GM19099 (cell line): Measurements from ENCODE around the gene SAFB2.

Experiments used
- POLR2A ChIP-seq: IDR thresholded peaks from 3 replicates; pipeline ENCODE4 v1.6.1; 2011; ENCODE audit warnings: low read depth; ENCODE audit not compliant: insufficient read length; ENCODE audit errors: extremely low read depth

The SAFB2 gene

GRCh38 chr19:5622465-5623396, at the start of gene SAFB2, which contains the start of gene SAFB:
SAFB2 (minus strand) TSS chr19:5622776; CDS start chr19:5622715, 61 bp downstream.
SAFB (plus strand) TSS chr19:5623083; CDS start chr19:5623206, 123 bp downstream.
- peak; percentile 98 for TF ChIP-seq POLR2A

DNA sequence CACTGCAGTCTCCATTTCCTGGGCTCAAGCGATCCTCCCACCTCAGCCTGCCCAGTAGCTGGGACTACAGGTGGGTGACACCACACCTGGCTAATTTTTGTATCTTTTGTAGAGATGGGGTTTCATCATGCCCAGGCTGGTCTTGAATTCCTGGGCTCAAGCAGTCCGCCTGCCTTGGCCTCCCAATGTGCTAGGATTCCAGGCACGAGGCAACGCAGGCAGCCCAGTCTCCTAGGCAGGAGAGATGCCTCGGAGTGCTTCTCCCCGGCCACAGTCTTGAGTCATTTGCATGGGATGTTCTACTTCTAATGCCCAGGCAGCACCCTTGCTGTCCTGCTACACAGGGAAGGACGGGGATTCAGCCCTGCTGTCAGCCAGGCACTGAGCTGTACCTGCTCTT, 49.0 kb upstream of the SAFB2 start:
- TF ChIP-seq POLR2A, result no peak

DNA sequence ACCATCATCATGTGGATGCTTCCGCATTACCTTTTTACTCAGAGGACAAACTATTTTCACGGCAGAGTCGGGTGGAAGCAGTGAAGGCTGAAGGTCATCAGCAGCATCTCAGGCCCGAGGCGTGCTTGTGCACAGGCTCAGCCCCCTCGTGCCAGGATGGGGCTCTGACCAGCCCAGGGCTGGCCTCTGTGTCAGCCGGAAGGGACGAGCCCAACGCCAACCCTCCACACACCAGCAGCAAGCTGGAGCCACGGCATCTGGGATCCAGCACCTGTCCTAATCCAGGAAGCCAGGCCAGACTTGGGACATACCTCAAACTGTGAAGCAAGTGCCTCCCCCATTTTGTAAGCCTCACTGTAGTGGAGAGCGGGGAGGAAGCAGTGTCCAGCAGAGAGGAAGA, 46.6 kb upstream of the SAFB2 start:
- TF ChIP-seq POLR2A, result no peak

- no peak for TF ChIP-seq POLR2A
These were observed 45.2 kb upstream of the SAFB2 start for GRCh38 chr19:5667751-5668271.

GRCh38 chr19:5666921-5667610, 44.5 kb upstream of the SAFB2 start:
- no peak for TF ChIP-seq POLR2A

GRCh38 chr19:5665781-5666513, 43.4 kb upstream of the SAFB2 start:
- TF ChIP-seq POLR2A, result no peak

DNA sequence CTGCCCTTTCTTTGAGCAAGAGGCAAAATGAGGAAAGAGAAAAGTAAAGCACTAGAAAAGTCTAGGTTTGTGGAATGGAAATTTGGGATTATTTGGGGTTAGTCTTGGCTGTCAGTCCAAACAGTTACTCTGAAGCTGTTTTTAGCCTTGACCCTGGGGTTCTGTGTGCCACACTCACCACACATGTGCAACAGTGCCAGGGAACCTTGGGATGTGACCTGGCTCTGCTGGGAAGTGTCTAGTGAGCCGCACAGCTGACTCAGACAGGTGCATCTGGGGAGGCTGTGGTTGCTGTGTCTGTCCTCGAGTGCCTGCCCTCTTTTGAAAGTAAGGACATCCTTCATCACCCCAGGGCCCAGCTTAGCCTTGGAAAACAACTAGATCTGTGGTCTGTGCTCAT, 41.9 kb upstream of the SAFB2 start:
- TF ChIP-seq POLR2A, result no peak

DNA sequence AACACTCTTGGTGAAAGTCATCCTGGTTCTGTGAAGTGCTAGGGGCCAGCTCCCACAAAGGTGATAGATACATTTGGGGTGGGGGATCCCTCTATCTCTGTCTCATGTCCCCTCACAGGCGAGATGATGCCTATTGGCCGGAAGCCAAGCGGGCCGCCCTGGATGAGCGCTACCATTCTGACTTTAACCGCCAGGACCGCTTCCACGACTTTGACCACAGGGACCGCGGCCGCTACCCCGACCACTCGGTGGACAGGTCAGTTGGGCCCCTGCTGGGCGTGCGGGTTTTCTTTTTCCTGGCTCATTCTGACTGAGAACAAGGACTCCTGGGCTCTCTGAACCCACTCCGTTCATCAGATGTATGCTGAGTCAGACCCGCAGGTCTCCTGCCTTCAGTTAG, 41.3 kb upstream of the SAFB2 start:
- no peak for TF ChIP-seq POLR2A

GRCh38 chr19:5661483-5661882, 38.9 kb upstream of the SAFB2 start:
- TF ChIP-seq POLR2A, result no peak

- no peak for TF ChIP-seq POLR2A
These were observed 32.8 kb upstream of the SAFB2 start for GRCh38 chr19:5655412-5655811.

- no peak for TF ChIP-seq POLR2A
These were observed 32.4 kb upstream of the SAFB2 start for GRCh38 chr19:5654931-5655330.

GRCh38 chr19:5652261-5652660, 29.7 kb upstream of the SAFB2 start:
- TF ChIP-seq POLR2A, result no peak

DNA sequence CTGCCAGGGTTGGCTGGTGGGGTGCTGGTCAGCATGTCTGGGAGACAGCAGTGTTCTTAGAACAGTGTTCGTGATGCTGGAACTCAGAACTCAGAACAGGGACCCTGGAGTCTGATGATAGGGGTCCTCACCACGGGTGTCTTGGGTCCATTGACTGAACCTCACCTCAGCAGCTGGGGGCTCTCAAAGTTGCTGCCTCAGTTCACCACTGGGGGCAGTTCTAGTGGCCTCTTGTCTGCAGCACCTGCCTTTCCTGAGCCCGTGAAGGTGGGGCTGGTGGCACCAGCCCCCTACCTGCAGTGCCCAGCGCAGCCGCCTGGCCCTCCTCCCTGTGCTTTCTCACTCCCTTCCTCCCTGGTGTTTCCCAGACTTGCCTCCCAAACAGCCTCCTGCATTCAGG, 28.8 kb upstream of the SAFB2 start:
- TF ChIP-seq POLR2A, result no peak

DNA sequence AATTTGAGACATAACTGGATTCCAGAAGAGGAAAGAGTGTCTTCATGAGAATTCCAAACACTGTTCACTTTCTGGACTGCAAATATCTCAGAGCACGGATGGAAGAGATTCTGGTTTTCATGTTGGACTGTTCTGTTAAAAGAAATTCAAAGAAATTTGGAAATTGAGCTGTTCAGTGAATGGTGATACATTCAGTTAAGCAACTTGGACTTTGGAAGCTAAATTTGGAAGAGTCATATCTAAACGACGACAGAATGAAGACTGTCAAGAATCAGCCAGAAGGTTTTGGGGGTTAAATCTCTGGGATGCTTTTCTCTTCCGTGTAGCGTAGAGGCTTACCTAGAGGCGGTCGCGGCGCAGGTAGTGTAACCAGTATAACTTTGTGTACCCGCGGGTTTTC, 25.9 kb upstream of the SAFB2 start:
- TF ChIP-seq POLR2A, result no peak

- no peak for TF ChIP-seq POLR2A
These were observed 24.1 kb upstream of the SAFB2 start for GRCh38 chr19:5646703-5647102.
